Right atrium auricular region (tissue), 2 donors: ENCODE measurements around the gene ELL. TPM values are rescaled to one million over a fixed set of nuclear protein-coding genes. Genes with fewer than 3 reads are reported as not detected.

Experiments used
- DNase-seq: peaks from one replicate; pipeline ENCODE4 v3.0.0-alpha.2; 2019; ENCODE audit warnings: low spot score
- H3K27ac ChIP-seq, 2 donors: fragments of 200-600 bp; sonication (generic); 1 replicate in 1 of 2; 2 replicates in 1 of 2; pipeline ENCODE4 v1.5.1; 2016 to 2019
- H3K27me3 ChIP-seq, 2 donors: fragments of 200-600 bp; sonication (generic); one replicate each; pipeline versions ENCODE4 v1.5.1 to v1.6.0; 2017 to 2019
- H3K36me3 ChIP-seq: fragments of 200-600 bp; sonication (generic); one replicate; pipeline ENCODE4 v1.5.1; 2016
- H3K4me1 ChIP-seq, 2 donors: fragments of 200-600 bp; sonication (generic); one replicate each; pipeline versions ENCODE4 v1.5.1 to v1.6.0; 2017 to 2019
- H3K4me3 ChIP-seq, 2 donors: fragments of 200-600 bp; sonication (generic); 1 replicate in 1 of 2; 2 replicates in 1 of 2; pipeline ENCODE4 v1.5.1; 2017 to 2019; ENCODE audit warnings: mild to moderate bottlenecking in 1 of 2, moderate library complexity in 1 of 2
- H3K9me3 ChIP-seq, 2 donors: fragments of 200-600 bp; sonication (generic); one replicate each; pipeline ENCODE4 v1.5.1; 2019
- total RNA-seq, 2 donors: library from RNA; depleted of rRNA; stranded (reverse); fragments of >200 nt; gene quantifications; one replicate each; pipeline ENCODE4 v1.1.0, GENCODE V29; 2016
- TF ChIP-seq, protein P1 (sequence below), 2 donors: fragments of 200-600 bp; sonication (generic); IDR thresholded peaks; one replicate each; pipeline ENCODE4 v1.5.1; 2019; ENCODE audit warnings: antibody characterized with exemption in 2 of 2

The ELL gene
- total RNA-seq, 2 donors from 2014 or later = 12.4 to 17.5 TPM

DNA sequence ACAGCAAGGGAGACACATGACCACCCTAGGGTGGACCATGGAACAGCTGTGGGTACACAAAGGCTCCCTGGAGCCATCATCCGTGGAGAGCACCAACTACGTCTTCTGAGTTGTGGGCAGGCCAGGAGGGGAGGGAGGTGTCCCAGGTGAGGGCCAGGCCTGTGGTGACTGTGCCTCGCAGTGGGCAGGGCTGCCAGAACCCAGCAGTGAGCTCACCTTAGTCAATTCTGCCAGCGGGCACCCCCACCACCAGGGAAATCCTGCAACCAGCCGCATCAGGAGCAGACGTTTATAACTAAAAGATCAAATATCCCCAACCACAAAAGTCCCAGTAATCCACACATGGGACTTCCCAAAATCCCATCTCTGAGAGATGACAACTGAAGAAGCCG is 19.6 kb downstream of the ELL start:
- Histone ChIP-seq H3K36me3 (no peaks in the 10 kb centered on the region), H3K4me1 (peaks cover 4 to 100% of the 10 kb centered on the region in 2 donors), H3K27ac (peak overlapping the region; percentile 83 to 95), H3K27me3 (no peaks in the 10 kb centered on the region), H3K9me3 (no peaks in the 10 kb centered on the region), H3K4me3 (no peak overlapping the region)
- TF ChIP-seq, protein P1, sequence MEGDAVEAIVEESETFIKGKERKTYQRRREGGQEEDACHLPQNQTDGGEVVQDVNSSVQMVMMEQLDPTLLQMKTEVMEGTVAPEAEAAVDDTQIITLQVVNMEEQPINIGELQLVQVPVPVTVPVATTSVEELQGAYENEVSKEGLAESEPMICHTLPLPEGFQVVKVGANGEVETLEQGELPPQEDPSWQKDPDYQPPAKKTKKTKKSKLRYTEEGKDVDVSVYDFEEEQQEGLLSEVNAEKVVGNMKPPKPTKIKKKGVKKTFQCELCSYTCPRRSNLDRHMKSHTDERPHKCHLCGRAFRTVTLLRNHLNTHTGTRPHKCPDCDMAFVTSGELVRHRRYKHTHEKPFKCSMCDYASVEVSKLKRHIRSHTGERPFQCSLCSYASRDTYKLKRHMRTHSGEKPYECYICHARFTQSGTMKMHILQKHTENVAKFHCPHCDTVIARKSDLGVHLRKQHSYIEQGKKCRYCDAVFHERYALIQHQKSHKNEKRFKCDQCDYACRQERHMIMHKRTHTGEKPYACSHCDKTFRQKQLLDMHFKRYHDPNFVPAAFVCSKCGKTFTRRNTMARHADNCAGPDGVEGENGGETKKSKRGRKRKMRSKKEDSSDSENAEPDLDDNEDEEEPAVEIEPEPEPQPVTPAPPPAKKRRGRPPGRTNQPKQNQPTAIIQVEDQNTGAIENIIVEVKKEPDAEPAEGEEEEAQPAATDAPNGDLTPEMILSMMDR (IDR thresholded peaks at IDR 0.05) = no peak
- no peak for DNase-seq

DNA sequence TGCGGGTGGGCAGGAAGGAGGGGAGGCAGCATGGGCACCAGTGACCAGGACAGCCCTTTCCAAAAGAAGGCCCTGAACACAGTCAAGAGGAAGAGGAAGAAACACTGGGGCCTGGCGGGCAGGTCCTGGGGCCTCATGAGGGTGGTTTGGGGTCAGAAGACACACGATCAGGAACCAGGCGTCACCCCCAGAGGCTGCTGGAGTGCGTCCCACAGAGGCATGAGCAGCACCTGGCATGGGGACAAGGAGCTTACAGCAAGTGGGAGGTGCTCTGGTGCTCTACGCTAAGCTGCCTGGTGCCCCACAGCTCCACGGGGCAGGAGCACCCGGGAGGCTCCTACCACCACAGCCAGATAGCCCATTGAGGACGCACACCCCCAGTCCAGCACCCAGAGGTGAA is 20.0 kb downstream of the ELL start:
- no peaks in the 10 kb centered on the region for H3K27me3 ChIP-seq
- H3K4me1 ChIP-seq = peaks cover 4 to 100% of the 10 kb centered on the region in 2 donors
- no peak for DNase-seq
- no peaks in the 10 kb centered on the region for H3K9me3 ChIP-seq
- TF ChIP-seq, protein P1 (IDR thresholded peaks at IDR 0.05) = no peak
- H3K4me3 ChIP-seq = no peak overlapping the region
- H3K27ac ChIP-seq = peak overlapping the region; percentile 83 to 95
- H3K36me3 ChIP-seq = no peaks in the 10 kb centered on the region

DNA sequence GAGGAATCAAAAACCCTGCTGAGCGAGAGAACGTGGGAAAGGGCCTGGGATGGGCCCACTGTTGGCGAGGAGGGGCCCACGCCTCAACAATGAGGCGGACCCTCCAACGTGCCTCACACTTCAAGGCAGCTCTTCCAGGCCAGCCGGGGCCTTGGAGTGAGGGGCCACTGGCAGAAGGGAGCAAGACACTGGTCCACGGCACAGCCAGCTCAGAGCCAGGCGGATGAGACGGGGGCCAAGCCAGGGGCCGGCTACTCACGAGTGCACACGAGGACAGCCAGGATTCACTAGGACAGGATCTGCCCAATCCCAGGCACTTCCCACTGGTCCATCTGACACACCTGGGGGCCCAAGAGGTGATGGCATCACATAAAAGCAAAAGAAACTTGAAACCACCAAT is 20.5 kb downstream of the ELL start:
- TF ChIP-seq, protein P1 (IDR thresholded peaks at IDR 0.05) = no peak
- Histone ChIP-seq H3K36me3 (no peaks in the 10 kb centered on the region), H3K27me3 (no peaks in the 10 kb centered on the region), H3K9me3 (no peaks in the 10 kb centered on the region), H3K4me1 (peaks cover 0 to 100% of the 10 kb centered on the region in 2 donors), H3K4me3 (no peak overlapping the region), H3K27ac (peak overlapping the region; percentile 83 to 95)
- no peak for DNase-seq

DNA sequence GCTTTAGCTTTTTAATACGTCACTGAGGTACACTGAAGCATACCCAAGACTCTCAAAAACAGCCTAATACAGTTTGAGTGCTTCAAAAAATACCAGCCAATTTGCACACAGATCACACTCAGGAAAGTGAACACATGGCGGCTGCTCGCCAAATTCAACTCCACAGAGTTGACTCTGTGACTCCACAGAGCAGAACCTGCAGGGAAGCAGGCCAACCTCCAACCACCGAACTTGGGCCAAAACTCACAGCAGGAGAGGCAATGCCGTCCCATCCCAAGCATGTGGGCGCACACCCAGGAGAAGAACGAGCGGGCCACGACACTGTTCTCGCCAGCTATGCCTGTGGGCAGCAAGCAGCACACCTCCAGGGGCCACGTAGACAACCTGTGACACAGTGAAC is 21.1 kb downstream of the ELL start:
- Histone ChIP-seq H3K4me3 (no peak overlapping the region), H3K36me3 (no peaks in the 10 kb centered on the region), H3K27ac (peak overlapping the region; percentile 83 to 95), H3K9me3 (no peaks in the 10 kb centered on the region), H3K27me3 (no peaks in the 10 kb centered on the region), H3K4me1 (peaks cover 0 to 100% of the 10 kb centered on the region in 2 donors)
- peak; percentile 70 for DNase-seq
- TF ChIP-seq, protein P1 (IDR thresholded peaks at IDR 0.05) = no peak

DNA sequence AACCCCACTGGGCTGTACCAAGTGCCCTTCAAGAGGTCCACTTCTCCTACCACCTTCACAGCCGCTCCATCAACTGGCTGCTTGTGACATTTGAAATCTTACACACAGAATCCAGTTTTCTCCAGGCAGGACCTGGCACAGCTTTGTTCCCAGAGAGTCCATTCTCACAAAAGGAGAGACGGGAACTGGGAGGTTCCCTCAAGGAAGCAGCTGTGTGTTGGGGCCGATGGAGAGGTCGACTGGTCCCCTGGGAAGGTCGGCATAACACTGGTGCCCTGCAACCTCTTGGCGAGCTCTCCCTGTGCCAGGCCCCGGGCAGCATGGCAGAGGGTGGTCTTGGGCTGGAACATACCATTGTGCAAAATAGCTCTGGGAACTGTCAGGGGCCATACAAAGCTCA is 21.5 kb downstream of the ELL start:
- no peak for DNase-seq
- Histone ChIP-seq H3K36me3 (no peaks in the 10 kb centered on the region), H3K27ac (peak overlapping the region; percentile 83 to 95), H3K4me1 (peaks cover 0 to 100% of the 10 kb centered on the region in 2 donors), H3K4me3 (no peak overlapping the region), H3K9me3 (no peaks in the 10 kb centered on the region), H3K27me3 (no peaks in the 10 kb centered on the region)
- TF ChIP-seq, protein P1 (IDR thresholded peaks at IDR 0.05) = no peak

DNA sequence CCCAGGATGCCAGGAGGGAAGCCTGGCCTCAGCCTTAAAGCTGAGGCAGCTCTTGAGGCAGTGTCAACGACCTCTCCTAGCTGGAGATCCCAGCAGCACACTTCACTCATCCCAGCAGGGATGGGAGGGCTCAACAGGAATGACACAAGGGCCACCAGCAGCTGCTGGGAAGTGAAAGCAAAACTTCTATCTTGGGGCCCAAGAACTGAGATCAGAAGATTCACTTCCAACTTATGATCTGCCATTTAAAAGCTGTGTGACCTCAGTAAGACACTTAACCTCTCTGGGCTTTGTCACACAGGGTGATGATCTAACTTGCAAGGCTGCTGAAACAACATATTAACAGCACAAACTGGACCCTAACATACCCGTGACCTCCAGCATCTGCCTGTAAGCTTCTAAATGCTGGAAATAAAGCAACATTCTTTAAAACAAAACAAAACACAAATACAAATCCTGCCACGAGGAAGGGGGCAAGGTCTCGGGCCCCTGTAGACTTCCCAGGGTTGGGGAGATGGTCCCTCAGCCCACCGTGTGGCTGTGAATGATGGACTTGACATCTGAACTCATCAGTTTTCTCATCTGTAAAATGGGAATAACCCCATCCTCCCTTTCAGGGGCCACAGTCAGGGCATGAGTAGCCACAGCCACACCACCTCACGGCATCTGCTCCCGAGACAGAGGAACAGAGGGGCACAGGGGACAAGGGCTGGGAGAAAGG is 22.7 kb downstream of the ELL start:
- Histone ChIP-seq H3K4me3 (no peak overlapping the region), H3K27ac (peak overlapping the region; percentile 83 to 95), H3K36me3 (no peaks in the 10 kb centered on the region), H3K4me1 (peaks cover 0 to 100% of the 10 kb centered on the region in 2 donors), H3K27me3 (no peaks in the 10 kb centered on the region), H3K9me3 (no peaks in the 10 kb centered on the region)
- TF ChIP-seq, protein P1 (IDR thresholded peaks at IDR 0.05) = no peak
- DNase-seq = no peak
